Dermis blood vessel endothelial cell (primary cell): Measurements from ENCODE around the gene UNC13C. TPM values are rescaled to one million over a fixed set of nuclear protein-coding genes. Genes with fewer than 3 reads are reported as not detected.
"Not testable (repeated sequence)": the region's sequence is repeated elsewhere in the genome, so short reads cannot be mapped to it uniquely, and the experiment has no call there.

Experiments used
- DNase-seq: peaks from one replicate; pipeline ENCODE4 v3.0.0; 2010
- total RNA-seq: library from RNA; depleted of rRNA; stranded (reverse); fragments of >200 nt; gene quantifications from 2 replicates; pipeline ENCODE4 v1.2.3, GENCODE V29; 2014

The UNC13C gene
- total RNA-seq, 1 donor from 2014 or later = not detected

DNA sequence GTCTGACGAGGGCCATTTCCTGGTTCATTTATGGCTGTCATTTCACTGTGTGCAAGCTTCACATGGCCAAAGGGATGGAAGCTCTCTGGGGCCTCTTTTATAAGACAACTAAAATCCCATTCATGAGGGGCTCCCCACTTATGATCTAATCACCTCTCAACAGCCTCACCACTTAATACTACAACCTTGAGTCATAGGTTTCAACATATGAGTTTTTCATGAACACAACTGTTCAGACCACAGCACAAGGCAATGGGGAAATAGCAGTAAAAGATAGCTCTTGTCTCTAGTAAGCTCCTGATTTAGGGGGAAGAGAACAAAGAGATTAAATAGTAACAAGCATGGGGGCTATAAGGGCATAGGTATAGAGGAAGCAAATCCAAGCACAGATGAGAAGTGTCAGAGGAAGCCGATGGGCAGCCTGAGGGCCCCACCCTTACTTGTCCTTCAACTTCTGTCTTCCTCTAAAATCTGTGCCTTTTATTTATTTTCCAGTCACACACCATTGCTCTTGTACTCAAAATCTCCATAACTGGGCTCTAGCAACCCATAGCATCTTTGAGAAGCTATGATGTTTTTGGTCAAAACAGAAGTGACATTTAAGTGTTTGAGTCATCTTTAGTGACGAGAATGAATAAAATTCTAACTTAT, 329.1 kb downstream of the UNC13C start:
- no peak for DNase-seq

- no peak for DNase-seq
Observed at GRCh38 chr15:54307926-54308325, 329.7 kb downstream of the UNC13C start.

- no peak for DNase-seq
Observed at GRCh38 chr15:54312528-54312927, 334.3 kb downstream of the UNC13C start.

GRCh38 chr15:54321426-54321825, 343.2 kb downstream of the UNC13C start:
- DNase-seq = no peak

GRCh38 chr15:54322341-54322740, 344.1 kb downstream of the UNC13C start:
- DNase-seq = no peak

DNA sequence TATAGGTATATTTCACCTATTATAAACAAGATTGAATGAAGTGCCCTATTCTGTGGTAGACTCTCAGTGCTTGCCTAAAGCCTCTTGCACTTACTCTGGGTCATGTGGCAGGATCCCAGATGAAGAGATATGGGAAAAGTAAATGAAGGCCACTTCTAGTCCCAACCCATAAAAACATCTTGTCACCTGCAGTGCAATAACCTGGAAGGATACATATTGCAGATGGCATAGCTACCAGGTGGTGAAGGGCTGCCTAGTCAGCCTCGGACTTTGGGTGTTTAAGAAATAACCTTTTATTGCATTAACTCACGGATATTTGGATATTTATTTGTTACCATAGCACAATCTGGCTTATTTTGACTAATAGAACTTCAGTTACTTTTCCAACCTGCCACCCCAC, 367.1 kb downstream of the UNC13C start:
- no peak for DNase-seq

- no peak for DNase-seq
Observed at GRCh38 chr15:54345827-54346226, 367.6 kb downstream of the UNC13C start.

DNA sequence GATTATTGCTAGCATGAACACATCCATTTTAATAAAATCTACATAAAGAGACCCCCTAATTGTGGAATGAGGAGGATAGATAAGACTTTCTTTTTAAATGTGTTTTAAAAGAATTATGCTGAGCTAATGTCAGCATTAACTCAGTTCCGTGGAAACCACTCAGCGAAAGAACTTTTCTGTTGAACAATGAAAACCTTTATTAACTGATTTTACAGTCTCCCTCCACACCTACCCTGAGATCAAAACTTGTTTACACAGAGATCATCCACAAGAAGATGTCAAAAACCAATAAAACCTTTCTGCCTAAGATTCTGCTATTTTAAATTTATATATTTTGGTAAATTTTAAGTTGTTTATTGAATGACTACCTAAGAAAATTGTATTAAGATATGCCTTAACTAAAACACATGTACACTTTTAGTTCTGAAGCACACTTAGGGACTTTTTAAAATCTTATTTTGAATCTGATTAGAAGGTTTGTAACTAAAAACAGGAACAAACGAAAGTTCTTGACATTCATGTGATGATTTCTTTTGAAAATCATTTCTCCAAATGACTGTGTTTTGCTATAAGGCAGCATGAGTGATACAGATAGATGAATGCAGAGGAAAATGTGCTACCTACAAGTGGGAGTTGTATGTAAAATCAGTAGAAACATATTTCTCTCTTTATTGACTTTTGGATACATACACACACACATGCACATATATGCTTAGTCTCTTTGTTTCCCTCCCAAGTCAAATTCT, 369.0 kb downstream of the UNC13C start:
- DNase-seq = no peak

GRCh38 chr15:54353726-54354125, 375.5 kb downstream of the UNC13C start:
- no peak for DNase-seq

GRCh38 chr15:54354341-54354740, 376.1 kb downstream of the UNC13C start:
- DNase-seq = no peak

- no peak for DNase-seq
Observed at GRCh38 chr15:54364961-54365360, 386.7 kb downstream of the UNC13C start.

GRCh38 chr15:54373332-54373731, 395.1 kb downstream of the UNC13C start:
- no peak for DNase-seq

DNA sequence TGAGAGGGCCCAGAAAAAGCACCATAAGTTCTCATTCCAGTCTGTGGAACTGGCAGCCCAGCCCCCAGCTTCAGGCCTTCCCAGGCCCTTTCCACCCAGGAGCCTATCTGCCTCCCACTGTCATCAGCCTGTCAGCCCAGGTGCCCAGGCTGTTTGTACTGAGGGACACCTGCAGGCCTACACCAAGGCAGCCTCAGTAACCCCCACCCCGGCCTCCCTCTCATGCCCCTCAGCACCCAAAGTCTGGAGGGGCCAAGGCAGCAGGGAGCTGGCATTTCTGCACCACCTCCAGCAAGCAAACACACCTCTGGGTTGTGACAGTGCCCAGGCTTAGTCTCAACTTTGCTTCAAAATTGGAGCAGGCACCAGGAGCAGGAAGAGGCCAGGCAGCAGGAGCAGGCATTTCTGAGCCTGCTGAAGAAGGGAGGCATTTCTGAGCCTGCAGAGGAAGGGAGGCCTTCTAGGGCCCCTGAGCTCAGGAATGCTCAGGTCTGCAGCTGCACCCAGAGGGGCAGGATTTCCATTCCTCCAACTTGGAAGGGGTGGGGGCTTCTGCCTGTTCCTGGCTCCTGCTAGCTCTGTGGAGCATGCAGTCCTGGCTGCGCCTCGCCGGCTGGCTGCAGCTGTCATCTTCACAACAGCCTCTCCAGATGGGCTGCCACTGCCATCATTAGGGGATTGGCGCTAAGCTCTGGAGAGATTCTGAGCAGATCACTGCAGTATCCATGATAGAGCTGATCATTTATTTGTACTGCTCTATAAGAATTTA, 396.1 kb downstream of the UNC13C start:
- DNase-seq = no peak

DNA sequence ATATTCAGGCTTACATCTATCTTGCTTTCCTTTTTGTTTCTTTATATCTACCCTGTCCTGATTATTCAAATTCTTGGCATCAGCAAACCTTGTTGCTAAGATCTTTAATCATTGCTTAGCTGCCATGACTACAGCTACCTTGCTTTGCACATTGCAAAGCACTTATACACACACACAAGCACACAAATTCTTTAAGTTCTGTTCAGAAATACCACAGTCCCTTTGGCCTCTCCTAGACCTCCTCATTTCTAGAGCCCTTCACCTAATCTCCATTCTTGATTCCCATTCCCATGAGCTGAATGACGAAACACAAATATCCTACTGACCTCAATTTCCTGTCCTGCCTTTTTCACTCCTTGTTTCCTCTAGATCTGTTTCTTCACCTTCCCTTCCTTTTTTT, 409.6 kb downstream of the UNC13C start:
- DNase-seq = no peak

DNA sequence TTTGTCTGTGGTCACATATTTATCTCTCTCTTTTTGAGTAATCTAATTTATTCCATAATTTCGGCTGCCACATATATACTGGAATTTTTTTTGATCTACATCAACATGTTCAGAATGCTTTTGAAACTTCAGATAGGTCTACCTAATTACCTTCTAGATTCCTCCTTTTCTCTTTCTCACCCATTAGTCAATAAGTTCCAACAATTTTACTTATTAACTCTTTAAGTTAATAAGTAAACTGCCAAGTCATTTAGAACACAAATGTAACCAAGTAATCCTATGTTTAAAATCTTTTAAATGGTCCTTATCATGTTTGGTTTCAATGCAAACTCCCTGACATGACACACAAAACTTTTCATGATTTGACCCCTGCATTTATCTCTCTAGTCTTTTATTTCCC, 410.5 kb downstream of the UNC13C start:
- no peak for DNase-seq

DNA sequence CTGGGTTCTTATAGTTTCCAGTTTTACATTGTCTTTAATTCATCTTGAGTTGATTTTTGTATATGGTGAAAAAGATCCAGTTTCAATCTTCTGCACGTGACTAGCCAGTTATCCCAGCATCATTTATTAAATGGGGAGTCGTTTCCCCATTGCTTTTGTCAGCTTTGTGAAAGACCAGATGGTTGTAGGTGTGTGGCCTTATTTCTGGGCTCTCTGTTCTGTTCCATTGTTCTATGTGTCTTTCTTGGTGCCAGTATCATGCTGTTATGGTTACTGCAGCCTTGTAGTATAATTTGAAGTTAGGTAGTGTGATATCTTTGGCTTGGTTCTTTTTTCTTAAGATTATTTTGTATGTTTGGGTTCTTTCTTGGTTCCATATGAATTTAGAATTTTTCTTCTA, 432.2 kb downstream of the UNC13C start:
- DNase-seq = no peak

DNA sequence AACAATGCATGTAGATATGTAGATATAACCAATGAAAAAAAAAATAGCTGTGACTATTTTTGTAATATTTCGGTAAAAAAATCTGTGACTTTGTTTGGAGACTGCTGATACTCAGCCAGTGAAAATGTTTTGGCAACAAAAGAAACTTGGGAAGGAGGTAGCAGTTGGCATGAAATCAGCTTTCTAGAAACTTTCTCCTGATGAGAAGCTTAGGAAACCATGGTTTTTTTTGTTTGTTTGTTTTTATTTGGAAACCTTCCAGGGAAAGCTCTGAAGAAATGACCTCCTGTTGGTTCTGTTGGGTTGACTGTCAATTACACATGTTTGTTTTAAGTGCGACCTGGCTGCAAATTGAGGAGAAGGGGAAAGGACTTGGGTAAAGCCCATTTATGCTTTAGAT, 445.9 kb downstream of the UNC13C start:
- no peak for DNase-seq

GRCh38 chr15:54428596-54428995, 450.4 kb downstream of the UNC13C start:
- no peak for DNase-seq

GRCh38 chr15:54450288-54450687, 472.0 kb downstream of the UNC13C start:
- not testable (repeated sequence) for DNase-seq

DNA sequence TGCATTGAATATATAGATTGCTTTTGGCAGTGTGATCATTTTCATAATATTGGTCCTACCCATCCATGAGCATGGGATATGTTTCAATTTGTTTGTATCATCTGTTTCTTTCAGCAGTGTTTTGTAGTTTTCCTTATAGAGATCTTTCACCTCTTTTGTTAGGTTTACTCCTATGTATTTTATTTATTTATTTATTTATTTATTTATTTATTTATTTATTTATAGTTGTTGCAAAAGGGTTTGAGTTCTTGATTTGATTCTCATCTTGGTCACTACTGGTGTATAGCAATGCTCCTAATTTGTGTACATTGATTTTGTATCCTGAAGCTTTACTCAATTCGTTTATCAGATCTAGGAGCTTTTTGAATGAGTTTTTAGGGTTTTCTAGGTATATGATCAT, 478.2 kb downstream of the UNC13C start:
- DNase-seq = no peak

GRCh38 chr15:54462511-54462913, 484.3 kb downstream of the UNC13C start:
- no peak for DNase-seq

- DNase-seq = no peak
Observed at GRCh38 chr15:54481819-54482218, 503.6 kb downstream of the UNC13C start.

- DNase-seq = no peak
Observed at GRCh38 chr15:54482251-54482650, 504.0 kb downstream of the UNC13C start.

GRCh38 chr15:54500330-54500729, 522.1 kb downstream of the UNC13C start:
- no peak for DNase-seq
